B cell (primary cell): ENCODE measurements around the gene TPBGL. TPM values are rescaled to one million over a fixed set of nuclear protein-coding genes. Genes with fewer than 3 reads are reported as not detected.

Experiments used
- ATAC-seq: fragments of 200-7000 bp; cut with Tn5 transposase; one replicate; pipeline ENCODE4 v1.10.0; 2021; ENCODE audit warnings: low read depth, mild to moderate bottlenecking, moderate number of reproducible peaks, moderate library complexity
- CTCF ChIA-PET: fragments of 350-600 bp; sonication (Branson Sonifier 250); formaldehyde crosslinking; loops from one replicate; lab custom pipeline; 2021; ENCODE audit warnings: antibody characterized with exemption, inconsistent platforms; lab: Charles Lee
- POLR2A ChIA-PET: fragments of 350-600 bp; sonication (Branson Sonifier 250); formaldehyde crosslinking; loops from one replicate; lab custom pipeline; 2021; ENCODE audit warnings: antibody characterized with exemption; lab: Charles Lee
- DNase-seq: peaks from one replicate; pipeline ENCODE4 v3.0.0; 2013
- H2AFZ ChIP-seq: 2 replicates; pipeline ENCODE4 v1.6.1; 2012; ENCODE audit warnings: mild to moderate bottlenecking, low read depth, low read length; ENCODE audit not compliant: insufficient read depth, poor library complexity, severe bottlenecking
- H3K27ac ChIP-seq, 2 donors: 1 replicate in 1 of 2; 2 replicates in 1 of 2; pipeline ENCODE4 v1.5.1; 2012 to 2013; ENCODE audit warnings: low read length in 2 of 2, mild to moderate bottlenecking in 2 of 2, moderate library complexity in 1 of 2
- H3K27me3 ChIP-seq, 4 experiments: fragments of 200-600 bp in 1 of 4; sonication (generic) in 1 of 4; replicated peaks in 1 of 4; 1 replicate in 2 of 4; 2 replicates in 2 of 4; pipeline versions ENCODE4 v1.6.1 to v1.7.0; 2013 to 2016; ENCODE audit warnings: low read length in 3 of 4, mild to moderate bottlenecking in 2 of 4, mixed read lengths in 1 of 4, moderate library complexity in 1 of 4; ENCODE audit not compliant: insufficient read depth in 4 of 4, control insufficient read depth in 3 of 4; ENCODE audit errors: control extremely low read depth in 1 of 4
- H3K36me3 ChIP-seq, 2 experiments: replicated peaks in 1 of 2; 1 replicate in 1 of 2; 2 replicates in 1 of 2; pipeline versions ENCODE4 v1.6.1 to v1.7.1; 2013; ENCODE audit warnings: low read length in 1 of 2; ENCODE audit not compliant: insufficient read depth in 2 of 2, control insufficient read depth in 1 of 2; ENCODE audit errors: control extremely low read depth in 1 of 2, extremely low read depth in 1 of 2
- H3K4me1 ChIP-seq, 2 donors: fragments of 200-600 bp in 1 of 2; sonication (generic) in 1 of 2; 1 replicate in 1 of 2; 2 replicates in 1 of 2; pipeline versions ENCODE4 v1.5.1 to v1.6.1; 2013 to 2017; ENCODE audit warnings: low read length in 2 of 2; ENCODE audit not compliant: control insufficient read depth in 2 of 2, insufficient read depth in 2 of 2
- H3K4me2 ChIP-seq: replicated peaks from 2 replicates; pipeline ENCODE3; 2012; ENCODE audit warnings: mild to moderate bottlenecking, low read depth, low read length; ENCODE audit not compliant: poor library complexity, severe bottlenecking
- H3K4me3 ChIP-seq, 5 experiments: fragments of 200-600 bp in 1 of 5; sonication (generic) in 1 of 5; 1 replicate in 3 of 5; 2 replicates in 2 of 5; pipeline versions ENCODE4 v1.5.1 to v1.7.0; 2011 to 2016; ENCODE audit warnings: low read length in 4 of 5, mild to moderate bottlenecking in 4 of 5, low read depth in 2 of 5, control low read depth in 1 of 5, moderate library complexity in 1 of 5; ENCODE audit not compliant: insufficient read depth in 1 of 5; ENCODE audit errors: control extremely low read depth in 1 of 5, extremely low read depth in 1 of 5
- H3K79me2 ChIP-seq: fragments of 200-600 bp; sonication (generic); one replicate; pipeline ENCODE4 v1.6.0; 2016; ENCODE audit warnings: low read length; ENCODE audit not compliant: control insufficient read depth, insufficient read depth
- H3K9ac ChIP-seq: fragments of 200-600 bp; sonication (generic); 2 replicates; pipeline ENCODE4 v1.6.1; 2017; ENCODE audit warnings: mild to moderate bottlenecking, low read length, moderate library complexity
- H3K9me3 ChIP-seq, 3 donors: one replicate each; pipeline versions ENCODE4 v1.6.1 to v1.7.1; 2013; ENCODE audit warnings: low read length in 2 of 3; ENCODE audit not compliant: control insufficient read depth in 2 of 3, insufficient read depth in 1 of 3; ENCODE audit errors: control extremely low read depth in 1 of 3
- H4K20me1 ChIP-seq: 2 replicates; pipeline ENCODE4 v1.6.0; 2012; ENCODE audit warnings: mild to moderate bottlenecking, low read length; ENCODE audit not compliant: insufficient read depth, control insufficient read depth, poor library complexity, severe bottlenecking
- H3K27ac Mint-ChIP-seq: one replicate; pipeline ENCODE4 v1.8.0; 2021; ENCODE audit warnings: mixed read lengths
- H3K27me3 Mint-ChIP-seq: one replicate; pipeline ENCODE4 v1.8.0; 2021; ENCODE audit warnings: mixed read lengths
- H3K4me1 Mint-ChIP-seq: one replicate; pipeline ENCODE4 v1.8.0; 2021; ENCODE audit warnings: mixed read lengths
- H3K4me3 Mint-ChIP-seq: one replicate; pipeline ENCODE4 v1.8.0; 2021; ENCODE audit warnings: mixed read lengths
- H3K9me3 Mint-ChIP-seq: one replicate; pipeline ENCODE4 v1.8.0; 2022; ENCODE audit warnings: mixed read lengths; ENCODE audit not compliant: insufficient read depth
- CTCF ChIP-seq: fragments of 200-600 bp; IDR thresholded peaks from one replicate; pipeline ENCODE4 v1.8.0; 2022; ENCODE audit warnings: antibody characterized with exemption, mild to moderate bottlenecking
- EZH2 ChIP-seq: IDR thresholded peaks from 2 replicates; pipeline ENCODE4 v1.6.1; 2012; ENCODE audit warnings: borderline replicate concordance, low read depth, mild to moderate bottlenecking, moderate library complexity, low read length; ENCODE audit not compliant: insufficient read depth, poor library complexity, severe bottlenecking
- WGBS: methylation state at CpG from one replicate; pipeline ENCODE4 v1.1.5; 2013; ENCODE audit warnings: missing lambda C conversion rate; ENCODE audit not compliant: insufficient coverage; 5-methylcytosine and 5-hydroxymethylcytosine counted together
- intact Hi-C: fragments of 100-400 bp; cut with micrococcal nuclease; formaldehyde crosslinking; loops from one replicate; pipeline ENCODE4 v1.10.0; 2022
- polyA plus RNA-seq: library from polyadenylated mRNA; depleted of rRNA; stranded (reverse); fragments of >200 nt; gene quantifications from 2 replicates; pipeline ENCODE4 v1.2.3, GENCODE V29; 2012
- total RNA-seq, 2 donors: library from RNA; stranded (reverse); fragments of 120-200 nt in 1 of 2; gene quantifications; 1 replicate in 1 of 2; 2 replicates in 1 of 2; pipeline versions ENCODE4 v1.2.3 to v1.2.4, GENCODE V29; 2013 to 2022

The TPBGL gene
- total and polyA plus RNA-seq, 2 donors (not counting 1 experiment from before 2014, with no cell fraction given), result not detected

GRCh38 chr11:75193271-75193670 is 47.3 kb upstream of the TPBGL start:
- POLR2A ChIA-PET, result no interaction called here
- CTCF ChIA-PET, result no interaction called here
- H3K36me3 ChIP-seq, result no peaks in the 10 kb centered on the region
- Mint-ChIP-seq H3K4me1 (no peaks in the 10 kb centered on the region), H3K4me3 (no peak overlapping the region), H3K27me3 (peaks cover 4% of the 10 kb centered on the region), H3K9me3 (no peaks in the 10 kb centered on the region), H3K27ac (no peak overlapping the region)
- ATAC-seq (no peak), DNase-seq (no peak)
- no peaks in the 10 kb centered on the region for H3K9me3 ChIP-seq
- no peaks in the 10 kb centered on the region for H3K4me1 ChIP-seq
- 93% methylated on average over 15 of the region's 15 CpGs for WGBS
- no peaks in the 10 kb centered on the region for H3K27me3 ChIP-seq
- H3K9ac ChIP-seq, result no peak overlapping the region
- H3K4me3 ChIP-seq, result no peak overlapping the region
- no peak overlapping the region for H3K27ac ChIP-seq
- H2AFZ ChIP-seq, result no peak overlapping the region
- no peaks in the 10 kb centered on the region for H4K20me1 ChIP-seq
- TF ChIP-seq CTCF, result no peak
- TF ChIP-seq EZH2, result no peak
- intact Hi-C loops, result no loop called here
- H3K79me2 ChIP-seq, result no peaks in the 10 kb centered on the region
- H3K4me2 ChIP-seq, result no peak overlapping the region

GRCh38 chr11:75193711-75194110 is 46.9 kb upstream of the TPBGL start:
- CTCF ChIA-PET, result interaction anchor here (1.7 kb wide), 1 partner anchor 11 kb away, joined by 5 read pairs; no protein-coding TSS in a partner anchor
- Histone ChIP-seq H3K4me3 (no peak overlapping the region), H2AFZ (no peak overlapping the region), H3K4me2 (no peak overlapping the region), H3K9me3 (no peaks in the 10 kb centered on the region), H3K27ac (no peak overlapping the region), H3K4me1 (no peaks in the 10 kb centered on the region), H3K79me2 (no peaks in the 10 kb centered on the region), H4K20me1 (no peaks in the 10 kb centered on the region), H3K27me3 (no peaks in the 10 kb centered on the region), H3K9ac (no peak overlapping the region), H3K36me3 (no peaks in the 10 kb centered on the region)
- Mint-ChIP-seq H3K4me1 (no peaks in the 10 kb centered on the region), H3K27me3 (peaks cover 4% of the 10 kb centered on the region), H3K27ac (no peak overlapping the region), H3K9me3 (no peaks in the 10 kb centered on the region), H3K4me3 (no peak overlapping the region)
- TF ChIP-seq CTCF, result no peak
- no peak for TF ChIP-seq EZH2
- intact Hi-C loops, result no loop called here
- POLR2A ChIA-PET, result no interaction called here
- ATAC-seq, result no peak
- WGBS, result 40% methylated on average over 1 of the region's 2 CpGs
- no peak for DNase-seq
